Fibroblast of lung (primary cell): Measurements from ENCODE around the gene HTR3B.

Experiments
- EZH2 ChIP-seq: IDR thresholded peaks from 2 replicates; pipeline ENCODE4 v1.5.1; 2012; ENCODE audit warnings: low read length, control low read depth, mild to moderate bottlenecking; ENCODE audit errors: missing control alignments
- TF ChIP-seq, protein P1 (sequence below), 2 donors: IDR thresholded peaks in 1 of 2; conservative IDR thresholded peaks in 1 of 2; 1 replicate in 1 of 2; 2 replicates in 1 of 2; pipeline ENCODE4 v1.5.1; 2011 to 2012; ENCODE audit warnings: low read length in 2 of 2, control low read depth in 1 of 2, inconsistent platforms in 1 of 2, low read depth in 1 of 2, mild to moderate bottlenecking in 1 of 2

DNA sequence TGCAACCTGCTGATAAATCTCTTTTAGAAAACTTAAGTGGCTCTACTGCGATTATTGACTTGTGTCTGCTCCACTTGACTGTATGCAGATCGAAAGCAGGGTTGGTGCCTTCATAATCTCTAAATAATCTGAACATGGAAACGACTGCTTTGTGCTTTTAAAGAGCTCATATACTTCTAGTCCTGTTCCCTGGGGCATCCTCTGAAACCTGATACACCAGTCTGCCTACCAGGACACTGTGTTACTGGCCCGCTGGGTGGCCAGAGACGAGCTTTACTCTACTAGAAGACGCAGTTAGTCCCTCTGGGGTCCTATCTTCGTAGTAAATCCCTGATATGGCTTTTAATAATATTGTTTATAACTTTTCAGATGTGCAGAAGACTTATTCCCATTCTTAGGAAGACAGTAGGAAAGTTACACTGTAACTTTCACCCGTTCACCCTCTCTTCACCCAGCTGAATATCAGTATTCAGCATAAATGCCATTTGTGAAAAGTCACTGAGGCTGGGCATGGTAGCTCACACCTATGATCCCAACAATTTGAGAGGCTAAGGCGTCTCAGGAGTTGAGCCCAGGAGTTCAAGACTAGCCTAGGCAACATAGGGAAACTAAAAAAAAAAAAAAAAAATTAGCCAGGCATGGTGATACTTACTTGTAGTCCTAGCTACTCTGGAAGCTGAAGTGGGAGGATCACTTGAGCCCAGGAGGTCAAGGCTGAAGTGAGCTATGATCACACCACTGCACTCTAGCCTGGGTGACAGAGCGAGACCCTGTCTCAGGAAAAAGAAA, 9.0 kb upstream of the HTR3B start:
- TF ChIP-seq EZH2, result no peak
- TF ChIP-seq, protein P1, sequence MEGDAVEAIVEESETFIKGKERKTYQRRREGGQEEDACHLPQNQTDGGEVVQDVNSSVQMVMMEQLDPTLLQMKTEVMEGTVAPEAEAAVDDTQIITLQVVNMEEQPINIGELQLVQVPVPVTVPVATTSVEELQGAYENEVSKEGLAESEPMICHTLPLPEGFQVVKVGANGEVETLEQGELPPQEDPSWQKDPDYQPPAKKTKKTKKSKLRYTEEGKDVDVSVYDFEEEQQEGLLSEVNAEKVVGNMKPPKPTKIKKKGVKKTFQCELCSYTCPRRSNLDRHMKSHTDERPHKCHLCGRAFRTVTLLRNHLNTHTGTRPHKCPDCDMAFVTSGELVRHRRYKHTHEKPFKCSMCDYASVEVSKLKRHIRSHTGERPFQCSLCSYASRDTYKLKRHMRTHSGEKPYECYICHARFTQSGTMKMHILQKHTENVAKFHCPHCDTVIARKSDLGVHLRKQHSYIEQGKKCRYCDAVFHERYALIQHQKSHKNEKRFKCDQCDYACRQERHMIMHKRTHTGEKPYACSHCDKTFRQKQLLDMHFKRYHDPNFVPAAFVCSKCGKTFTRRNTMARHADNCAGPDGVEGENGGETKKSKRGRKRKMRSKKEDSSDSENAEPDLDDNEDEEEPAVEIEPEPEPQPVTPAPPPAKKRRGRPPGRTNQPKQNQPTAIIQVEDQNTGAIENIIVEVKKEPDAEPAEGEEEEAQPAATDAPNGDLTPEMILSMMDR (conservative IDR thresholded peaks at IDR 0.05 in 1 of 2, IDR thresholded peaks at IDR 0.05 in 1 of 2; ENCODE audit: low read depth in 1 of 2, low read length in 2 of 2), result no peak
